NOMO-1 (cell line): ENCODE measurements around the gene DIS3.
"Not testable (repeated sequence)": the region's sequence is repeated elsewhere in the genome, so short reads cannot be mapped to it uniquely, and the experiment has no call there.

Experiments
- DNase-seq, 2 experiments: peaks; one replicate each; lab custom pipeline; 2025; ENCODE audit not compliant: unreplicated experiment in 2 of 2; lab: John Stamatoyannopoulos, UW

The DIS3 gene

GRCh38 chr13:72781451-72782439 lies at the start of gene DIS3, which contains the start of gene PIBF1:
Gene DIS3, minus strand, starts transcription at chr13:72781900. Its CDS starts 68 bp downstream, at chr13:72781832.
Gene PIBF1, plus strand, starts transcription at chr13:72782133. Its CDS starts 1,337 bp downstream, at chr13:72783470.
- DNase-seq: peak; percentile 95 to 97

- no peak for DNase-seq
These were observed 42.0 kb upstream of the DIS3 start for GRCh38 chr13:72823724-72824123.

- DNase-seq: no peak
These were observed 41.4 kb upstream of the DIS3 start for GRCh38 chr13:72823081-72823480.

- no peak for DNase-seq
These were observed 39.2 kb upstream of the DIS3 start for GRCh38 chr13:72820898-72821279.

- no peak for DNase-seq
These were observed 38.6 kb upstream of the DIS3 start for GRCh38 chr13:72820156-72820897.

GRCh38 chr13:72808917-72809500 lies 27.3 kb upstream of the DIS3 start:
- DNase-seq: no peak

- DNase-seq: not testable (repeated sequence)
These were observed 24.8 kb upstream of the DIS3 start for GRCh38 chr13:72806514-72806913.

GRCh38 chr13:72805676-72806346 lies 24.1 kb upstream of the DIS3 start:
- peak; percentile 63 to 81 for DNase-seq

GRCh38 chr13:72804301-72804700 lies 22.6 kb upstream of the DIS3 start:
- no peak for DNase-seq

- no peak for DNase-seq
These were observed 17.1 kb upstream of the DIS3 start for GRCh38 chr13:72798817-72799216.

GRCh38 chr13:72792640-72793039 lies 10.9 kb upstream of the DIS3 start:
- DNase-seq: no peak

GRCh38 chr13:72788831-72789230 lies 7.1 kb upstream of the DIS3 start:
- no peak for DNase-seq

- not testable (repeated sequence) for DNase-seq
These were observed 3.0 kb upstream of the DIS3 start for GRCh38 chr13:72784679-72785078.

GRCh38 chr13:72782717-72783116 lies 1.0 kb upstream of the DIS3 start:
- peak in 1 of 2 experiments; percentile 4 for DNase-seq

- DNase-seq: no peak
These were observed 7.7 kb downstream of the DIS3 start for GRCh38 chr13:72774019-72774418.

GRCh38 chr13:72763411-72763810 lies 18.3 kb downstream of the DIS3 start:
- no peak for DNase-seq

GRCh38 chr13:72760189-72760588 lies 21.5 kb downstream of the DIS3 start:
- no peak for DNase-seq

- DNase-seq: no peak
These were observed 23.7 kb downstream of the DIS3 start for GRCh38 chr13:72757792-72758535.

- DNase-seq: no peak
These were observed 27.6 kb downstream of the DIS3 start for GRCh38 chr13:72754111-72754510.

GRCh38 chr13:72751220-72751619 lies 30.5 kb downstream of the DIS3 start:
- DNase-seq: no peak
